Skeletal muscle tissue (tissue), 4 donors: ENCODE results near the gene SLC27A2. TPM values are rescaled to one million over a fixed set of nuclear protein-coding genes. Genes with fewer than 3 reads are reported as not detected.

Experiments used
- H3K27ac ChIP-seq: one replicate; pipeline ENCODE4 v1.7.0; 2013; ENCODE audit warnings: mild to moderate bottlenecking, low read depth, low read length, inconsistent platforms
- H3K27me3 ChIP-seq, 3 donors: one replicate each; pipeline ENCODE4 v1.7.0; 2013; ENCODE audit warnings: low read length in 3 of 3; ENCODE audit not compliant: control insufficient read depth in 3 of 3, insufficient read depth in 3 of 3
- H3K36me3 ChIP-seq, 3 donors: one replicate each; pipeline ENCODE4 v1.7.0; 2013; ENCODE audit warnings: low read length in 3 of 3; ENCODE audit not compliant: control insufficient read depth in 3 of 3, insufficient read depth in 3 of 3
- H3K4me1 ChIP-seq, 3 donors: one replicate each; pipeline ENCODE4 v1.7.0; 2013; ENCODE audit warnings: low read length in 3 of 3, mild to moderate bottlenecking in 3 of 3; ENCODE audit not compliant: control insufficient read depth in 3 of 3, insufficient read depth in 3 of 3
- H3K4me3 ChIP-seq, 3 donors: one replicate each; pipeline ENCODE4 v1.7.0; 2013; ENCODE audit warnings: low read length in 3 of 3
- H3K9ac ChIP-seq, 3 donors: one replicate each; pipeline ENCODE4 v1.7.0; 2013; ENCODE audit warnings: low read length in 3 of 3, mild to moderate bottlenecking in 3 of 3, moderate library complexity in 2 of 3, low read depth in 1 of 3
- H3K9me3 ChIP-seq, 3 donors: one replicate each; pipeline ENCODE4 v1.7.0; 2013; ENCODE audit warnings: low read length in 3 of 3; ENCODE audit not compliant: control insufficient read depth in 3 of 3
- total RNA-seq: library from RNA; depleted of rRNA; stranded (reverse); fragments of >200 nt; gene quantifications from one replicate; pipeline ENCODE4 v1.2.3, GENCODE V29; 2014
- donor health status: Osteomylitis.

SLC27A2 gene
- total RNA-seq, 1 donor from 2014 or later, result under 0.01 TPM

GRCh38 chr15:50232791-50233190 lies 50.8 kb downstream of the SLC27A2 start:
- Histone ChIP-seq H3K4me3 (no peak overlapping the region), H3K4me1 (no peaks in the 10 kb centered on the region), H3K27me3 (no peaks in the 10 kb centered on the region), H3K27ac (no peak overlapping the region), H3K36me3 (no peaks in the 10 kb centered on the region), H3K9me3 (no peaks in the 10 kb centered on the region), H3K9ac (no peak overlapping the region)

- Histone ChIP-seq H3K4me3 (no peak overlapping the region), H3K27me3 (no peaks in the 10 kb centered on the region), H3K9ac (no peak overlapping the region), H3K36me3 (no peaks in the 10 kb centered on the region), H3K4me1 (no peaks in the 10 kb centered on the region), H3K9me3 (no peaks in the 10 kb centered on the region), H3K27ac (no peak overlapping the region)
Measured at GRCh38 chr15:50233192-50233736, 51.3 kb downstream of the SLC27A2 start.

GRCh38 chr15:50234764-50235163 lies 52.8 kb downstream of the SLC27A2 start:
- no peaks in the 10 kb centered on the region for H3K36me3 ChIP-seq
- no peaks in the 10 kb centered on the region for H3K9me3 ChIP-seq
- no peak overlapping the region for H3K9ac ChIP-seq
- no peaks in the 10 kb centered on the region for H3K27me3 ChIP-seq
- no peak overlapping the region for H3K4me3 ChIP-seq
- H3K4me1 ChIP-seq, result no peaks in the 10 kb centered on the region
- no peak overlapping the region for H3K27ac ChIP-seq

GRCh38 chr15:50235794-50236193 lies 53.8 kb downstream of the SLC27A2 start:
- H3K36me3 ChIP-seq, result no peaks in the 10 kb centered on the region
- no peaks in the 10 kb centered on the region for H3K9me3 ChIP-seq
- no peaks in the 10 kb centered on the region for H3K4me1 ChIP-seq
- no peaks in the 10 kb centered on the region for H3K27me3 ChIP-seq
- H3K4me3 ChIP-seq, result no peak overlapping the region
- no peak overlapping the region for H3K9ac ChIP-seq
- no peak overlapping the region for H3K27ac ChIP-seq

- no peaks in the 10 kb centered on the region for H3K27me3 ChIP-seq
Measured at GRCh38 chr15:50236433-50236832, 54.4 kb downstream of the SLC27A2 start.

GRCh38 chr15:50238255-50238654 lies 56.3 kb downstream of the SLC27A2 start:
- no peaks in the 10 kb centered on the region for H3K9me3 ChIP-seq
- no peaks in the 10 kb centered on the region for H3K27me3 ChIP-seq
- no peak overlapping the region for H3K9ac ChIP-seq
- H3K27ac ChIP-seq, result no peak overlapping the region
- no peak overlapping the region for H3K4me3 ChIP-seq
- H3K4me1 ChIP-seq, result no peaks in the 10 kb centered on the region
- no peaks in the 10 kb centered on the region for H3K36me3 ChIP-seq

More at GRCh38 chr15:50236433-50236832, 54.4 kb downstream of the SLC27A2 start:
- Histone ChIP-seq H3K4me1 (no peaks in the 10 kb centered on the region), H3K36me3 (no peaks in the 10 kb centered on the region), H3K9me3 (no peaks in the 10 kb centered on the region), H3K27ac (no peak overlapping the region), H3K4me3 (no peak overlapping the region), H3K9ac (no peak overlapping the region)

- Histone ChIP-seq H3K9ac (no peak overlapping the region), H3K9me3 (no peaks in the 10 kb centered on the region), H3K4me3 (no peak overlapping the region), H3K27me3 (no peaks in the 10 kb centered on the region), H3K4me1 (no peaks in the 10 kb centered on the region), H3K27ac (no peak overlapping the region), H3K36me3 (no peaks in the 10 kb centered on the region)
Measured at GRCh38 chr15:50241684-50242450, 59.9 kb downstream of the SLC27A2 start.

- Histone ChIP-seq H3K4me1 (no peaks in the 10 kb centered on the region), H3K36me3 (no peaks in the 10 kb centered on the region), H3K4me3 (no peak overlapping the region), H3K27me3 (peaks cover 0 to 3% (median 0%) of the 10 kb centered on the region in 3 donors), H3K9ac (no peak overlapping the region), H3K9me3 (no peaks in the 10 kb centered on the region), H3K27ac (no peak overlapping the region)
Measured at GRCh38 chr15:50244153-50244552, 62.2 kb downstream of the SLC27A2 start.

GRCh38 chr15:50244959-50245624 lies 63.1 kb downstream of the SLC27A2 start:
- H3K27me3 ChIP-seq, result peaks cover 0 to 3% (median 0%) of the 10 kb centered on the region in 3 donors
- H3K27ac ChIP-seq, result no peak overlapping the region
- H3K4me3 ChIP-seq, result no peak overlapping the region
- H3K9ac ChIP-seq, result no peak overlapping the region
- H3K9me3 ChIP-seq, result no peaks in the 10 kb centered on the region
- H3K36me3 ChIP-seq, result no peaks in the 10 kb centered on the region
- no peaks in the 10 kb centered on the region for H3K4me1 ChIP-seq

- Histone ChIP-seq H3K4me1 (no peaks in the 10 kb centered on the region), H3K9ac (no peak overlapping the region), H3K4me3 (no peak overlapping the region), H3K27me3 (peaks cover 0 to 3% (median 0%) of the 10 kb centered on the region in 3 donors), H3K27ac (no peak overlapping the region), H3K9me3 (no peaks in the 10 kb centered on the region), H3K36me3 (no peaks in the 10 kb centered on the region)
Measured at GRCh38 chr15:50246631-50247030, 64.6 kb downstream of the SLC27A2 start.
